C4-2B (cell line): ENCODE results near the gene B9D2.

Experiments
- ZFX ChIP-seq: fragments of 450-650 bp; IDR thresholded peaks from 2 replicates; pipeline ENCODE4 v1.6.1; 2017
- TF ChIP-seq, protein P1 (sequence below): fragments of 450-650 bp; conservative IDR thresholded peaks from 2 replicates; pipeline ENCODE4 v1.5.1; 2017; ENCODE audit warnings: mild to moderate bottlenecking

GRCh38 chr19:41363371-41363752, 587 bp downstream of the B9D2 start:
- TF ChIP-seq, protein P1, sequence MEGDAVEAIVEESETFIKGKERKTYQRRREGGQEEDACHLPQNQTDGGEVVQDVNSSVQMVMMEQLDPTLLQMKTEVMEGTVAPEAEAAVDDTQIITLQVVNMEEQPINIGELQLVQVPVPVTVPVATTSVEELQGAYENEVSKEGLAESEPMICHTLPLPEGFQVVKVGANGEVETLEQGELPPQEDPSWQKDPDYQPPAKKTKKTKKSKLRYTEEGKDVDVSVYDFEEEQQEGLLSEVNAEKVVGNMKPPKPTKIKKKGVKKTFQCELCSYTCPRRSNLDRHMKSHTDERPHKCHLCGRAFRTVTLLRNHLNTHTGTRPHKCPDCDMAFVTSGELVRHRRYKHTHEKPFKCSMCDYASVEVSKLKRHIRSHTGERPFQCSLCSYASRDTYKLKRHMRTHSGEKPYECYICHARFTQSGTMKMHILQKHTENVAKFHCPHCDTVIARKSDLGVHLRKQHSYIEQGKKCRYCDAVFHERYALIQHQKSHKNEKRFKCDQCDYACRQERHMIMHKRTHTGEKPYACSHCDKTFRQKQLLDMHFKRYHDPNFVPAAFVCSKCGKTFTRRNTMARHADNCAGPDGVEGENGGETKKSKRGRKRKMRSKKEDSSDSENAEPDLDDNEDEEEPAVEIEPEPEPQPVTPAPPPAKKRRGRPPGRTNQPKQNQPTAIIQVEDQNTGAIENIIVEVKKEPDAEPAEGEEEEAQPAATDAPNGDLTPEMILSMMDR, result no peak
- TF ChIP-seq ZFX, result no peak
